Measurements from ENCODE around the gene FKRP. TPM values are rescaled to one million over a fixed set of nuclear protein-coding genes. Genes with fewer than 3 reads are reported as not detected.

Gene FKRP
- total RNA-seq, 1 donor from 2014 or later, result 37.7 TPM

Small RNA genes within 50 kb of the gene (microRNA-seq; reads per million reads assigned to microRNA genes)
- 2.2 reads per million for gene MIR320E (ENCODE audit: unreplicated experiment)

Other genes starting within 250 kb of the FKRP start
- gene CALM3, start 144.7 kb upstream of the FKRP start, total RNA-seq, result 167 and 168 TPM in 2 replicates
- 0.31 and 0.38 TPM in 2 replicates for gene PTGIR, start 121.0 kb upstream of the FKRP start, total RNA-seq
- gene GNG8, start 109.9 kb upstream of the FKRP start, total RNA-seq, result not detected in 2 replicates
- 11.2 and 11.5 TPM in 2 replicates for gene DACT3, start 84.9 kb upstream of the FKRP start, total RNA-seq
- 41.9 and 43.9 TPM in 2 replicates for gene PRKD2, start 28.9 kb upstream of the FKRP start, total RNA-seq
- 87.1 and 93.5 TPM in 2 replicates for gene STRN4, start 393 bp downstream of the FKRP start, total RNA-seq
- 313 and 354 TPM in 2 replicates for gene SLC1A5, start 42.5 kb downstream of the FKRP start, total RNA-seq
- 226 and 229 TPM in 2 replicates for gene AP2S1, start 104.8 kb downstream of the FKRP start, total RNA-seq
- 107 and 113 TPM in 2 replicates for gene ARHGAP35, start 114.9 kb downstream of the FKRP start, total RNA-seq

Measured in osteocyte (in vitro differentiated cells).